ENCODE measurements around the gene ROBO1. TPM values are rescaled to one million over a fixed set of nuclear protein-coding genes. Genes with fewer than 3 reads are reported as not detected.

Gene ROBO1
- total RNA-seq, 1 experiment from 2014 or later: 34.5 TPM

DNA sequence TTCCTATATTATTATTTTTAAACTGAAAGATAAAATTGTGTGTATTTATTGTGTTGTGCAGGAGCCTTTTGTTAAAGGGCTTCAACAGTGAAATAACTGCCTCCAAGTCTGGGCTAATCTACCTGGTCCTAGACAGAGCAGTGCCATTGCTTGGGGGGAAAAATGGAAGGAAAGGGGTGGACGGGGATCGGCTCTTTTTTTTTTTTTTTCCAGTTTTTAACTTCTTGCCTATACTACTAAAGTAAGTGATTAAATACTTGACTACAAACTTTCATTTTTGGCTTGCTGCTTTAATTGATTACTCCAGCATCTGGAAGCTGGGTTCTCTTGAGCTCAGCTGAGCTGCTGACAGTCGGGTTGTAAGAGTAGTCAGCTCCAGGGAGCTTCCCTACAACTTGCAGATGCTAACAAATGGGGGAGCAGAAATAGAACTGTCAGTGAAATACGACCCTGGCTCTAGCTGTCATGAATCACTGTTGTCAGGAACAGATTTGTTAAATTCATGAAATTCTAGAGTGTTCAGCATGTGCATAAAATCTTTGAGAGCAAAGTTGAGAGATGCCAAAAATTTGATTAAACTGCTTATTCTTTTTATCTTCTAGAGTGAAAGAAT lies 276.7 kb downstream of the ROBO1 start:
- H3K4me3 ChIP-seq (ENCODE audit: insufficient read depth, low read depth, low read length): no peak overlapping the region

DNA sequence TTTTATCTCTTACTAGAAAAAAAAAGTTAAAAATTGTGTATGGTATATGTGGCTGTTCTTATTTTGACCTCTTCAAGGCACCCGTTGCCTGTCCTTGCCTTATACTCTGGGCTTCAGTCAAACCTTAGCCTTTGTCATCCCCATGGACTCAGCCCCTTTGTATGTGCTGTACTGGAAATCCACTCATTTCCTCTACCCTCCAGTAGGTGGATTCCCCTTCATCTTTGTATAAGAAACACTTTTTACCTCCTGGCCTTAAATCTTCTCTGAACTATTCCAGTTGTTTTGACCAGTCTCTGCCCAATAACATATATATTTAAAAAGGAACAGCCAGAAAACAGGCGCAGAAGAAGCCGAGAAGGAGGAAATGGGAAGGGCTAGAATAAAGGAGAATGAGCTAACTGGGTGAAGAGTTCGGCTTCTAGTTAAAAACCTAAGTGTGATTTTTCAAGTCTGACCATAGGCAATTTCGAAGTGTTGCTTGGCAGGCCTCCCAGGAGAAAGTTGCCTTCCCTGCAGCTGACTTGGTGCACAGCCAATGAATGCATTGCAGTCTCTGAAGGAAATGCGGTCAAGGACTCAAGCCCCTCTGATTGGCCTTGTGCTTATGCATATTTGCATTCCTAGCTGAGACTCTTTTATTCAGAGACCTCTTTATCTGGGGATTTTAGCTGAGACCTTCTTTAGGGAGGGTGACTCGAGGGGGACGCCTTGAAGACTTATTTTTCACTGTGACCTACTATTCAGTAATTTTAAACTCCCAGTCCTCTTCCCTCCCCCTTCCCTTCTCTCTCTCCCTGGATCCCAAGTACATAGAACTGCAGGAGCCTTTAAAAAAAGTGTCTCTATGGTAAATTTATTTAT lies 277.4 kb downstream of the ROBO1 start:
- Histone ChIP-seq H3K4me3 (ENCODE audit: insufficient read depth, low read depth, low read length) (no peak overlapping the region), H3K36me3 (replicated peaks; ENCODE audit: control insufficient read depth, insufficient read depth, low read length) (no peaks in the 10 kb centered on the region), H3K27me3 (ENCODE audit: control insufficient read depth, insufficient read depth, low read length) (no peaks in the 10 kb centered on the region; the same call in 1 of the 2 replicates)
- DNase-seq: no peak

More for the DNA sequence above, 276.7 kb downstream of the ROBO1 start:
- DNase-seq: no peak
- no peaks in the 10 kb centered on the region; the same call in 1 of the 2 replicates for H3K27me3 ChIP-seq (ENCODE audit: control insufficient read depth, insufficient read depth, low read length)
- no peaks in the 10 kb centered on the region for H3K36me3 ChIP-seq (replicated peaks; ENCODE audit: control insufficient read depth, insufficient read depth, low read length)

- Histone ChIP-seq H3K27me3 (ENCODE audit: control insufficient read depth, insufficient read depth, low read length) (no peaks in the 10 kb centered on the region; the same call in 1 of the 2 replicates), H3K36me3 (replicated peaks; ENCODE audit: control insufficient read depth, insufficient read depth, low read length) (no peaks in the 10 kb centered on the region)
Observed at GRCh38 chr3:79488407-79488806, 279.4 kb downstream of the ROBO1 start.

DNA sequence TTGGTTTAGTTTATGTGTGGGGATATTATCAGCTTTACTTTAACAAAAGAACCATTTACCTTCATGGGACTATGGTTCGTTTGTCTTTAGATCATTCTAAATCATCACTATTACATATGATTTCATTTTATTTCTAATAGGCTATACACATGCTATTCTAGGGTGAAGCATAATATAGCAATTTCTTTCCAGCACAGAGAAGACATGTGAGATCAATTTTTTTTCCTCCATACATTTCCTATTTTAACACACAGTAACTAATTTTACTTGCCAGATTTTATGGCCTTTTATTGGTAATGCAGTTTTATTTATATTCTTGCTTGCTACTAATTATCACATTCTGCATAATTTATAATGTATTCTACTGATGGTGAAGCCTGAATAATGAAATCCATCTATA lies 287.1 kb downstream of the ROBO1 start:
- no peak overlapping the region for H3K4me3 ChIP-seq (ENCODE audit: insufficient read depth, low read depth, low read length)
- DNase-seq: no peak
- no peaks in the 10 kb centered on the region for H3K27me3 ChIP-seq (ENCODE audit: control insufficient read depth, insufficient read depth, low read length)
- H3K36me3 ChIP-seq (replicated peaks; ENCODE audit: control insufficient read depth, insufficient read depth, low read length): no peaks in the 10 kb centered on the region

More at GRCh38 chr3:79488407-79488806, 279.4 kb downstream of the ROBO1 start:
- DNase-seq: no peak
- H3K4me3 ChIP-seq (ENCODE audit: insufficient read depth, low read depth, low read length): no peak overlapping the region

GRCh38 chr3:79478620-79479019 lies 289.2 kb downstream of the ROBO1 start:
- Histone ChIP-seq H3K36me3 (replicated peaks; ENCODE audit: control insufficient read depth, insufficient read depth, low read length) (no peaks in the 10 kb centered on the region), H3K27me3 (ENCODE audit: control insufficient read depth, insufficient read depth, low read length) (no peaks in the 10 kb centered on the region), H3K4me3 (ENCODE audit: insufficient read depth, low read depth, low read length) (no peak overlapping the region)
- no peak for DNase-seq

DNA sequence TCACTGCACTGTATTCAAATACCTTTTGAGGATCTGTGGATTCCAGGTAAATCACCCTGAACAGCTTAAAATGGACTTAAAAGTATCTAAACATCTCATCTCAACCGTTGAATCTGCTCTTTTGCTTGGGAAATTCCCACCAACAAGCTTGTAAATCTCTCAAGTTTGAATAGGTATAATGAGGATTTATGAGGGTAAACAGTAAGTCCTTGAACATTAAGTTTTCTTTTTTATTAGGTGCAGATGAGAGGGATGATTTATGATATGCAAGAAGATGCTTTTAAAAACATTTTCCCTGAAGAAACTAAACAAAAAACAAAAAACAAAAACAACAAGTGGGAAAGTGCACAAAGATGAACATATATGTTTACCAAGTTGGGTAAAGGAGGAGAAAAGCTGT lies 290.6 kb downstream of the ROBO1 start:
- no peak for DNase-seq
- Histone ChIP-seq H3K27me3 (ENCODE audit: control insufficient read depth, insufficient read depth, low read length) (no peaks in the 10 kb centered on the region), H3K4me3 (ENCODE audit: insufficient read depth, low read depth, low read length) (no peak overlapping the region), H3K36me3 (replicated peaks; ENCODE audit: control insufficient read depth, insufficient read depth, low read length) (no peaks in the 10 kb centered on the region)

DNA sequence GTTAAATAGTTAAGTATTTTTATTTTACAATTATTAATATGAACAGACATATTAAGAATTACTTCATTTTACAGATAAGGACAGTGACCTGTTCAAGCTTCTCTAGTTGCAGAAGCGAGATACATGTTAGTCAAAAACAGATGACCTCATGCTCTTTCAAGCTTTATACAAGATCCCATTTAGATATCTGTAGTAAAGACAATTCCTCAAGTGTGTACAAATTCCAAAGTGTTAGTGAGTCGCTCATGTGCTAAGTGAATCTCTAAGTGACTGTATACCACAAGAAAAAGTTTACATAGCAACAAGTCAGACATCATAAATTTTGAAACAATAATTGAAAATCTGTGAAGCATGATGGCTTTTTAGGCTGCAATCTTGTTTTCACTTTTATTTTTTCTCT lies 293.8 kb downstream of the ROBO1 start:
- H3K27me3 ChIP-seq (ENCODE audit: control insufficient read depth, insufficient read depth, low read length): no peaks in the 10 kb centered on the region

DNA sequence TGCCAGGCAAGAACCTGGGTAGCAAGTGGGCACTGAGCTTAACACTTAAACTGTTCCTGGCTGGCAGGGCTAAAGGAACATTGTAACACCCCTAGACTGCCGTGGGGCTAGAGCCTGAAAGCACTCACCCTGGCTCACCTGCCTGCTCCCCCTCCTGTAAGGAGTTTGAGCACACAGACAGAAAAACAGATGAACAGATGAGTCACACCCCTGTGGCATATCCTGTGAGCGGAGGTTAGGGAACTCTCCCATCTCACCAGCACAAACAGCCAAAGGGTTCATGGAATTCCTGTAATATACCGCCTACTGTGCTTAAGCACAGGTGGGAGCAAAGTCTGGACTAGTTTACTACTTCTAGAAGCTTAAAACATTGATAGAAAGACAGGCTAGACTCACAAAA lies 300.1 kb downstream of the ROBO1 start:
- Histone ChIP-seq H3K27me3 (ENCODE audit: control insufficient read depth, insufficient read depth, low read length) (no peaks in the 10 kb centered on the region), H3K36me3 (replicated peaks; ENCODE audit: control insufficient read depth, insufficient read depth, low read length) (no peaks in the 10 kb centered on the region), H3K4me3 (ENCODE audit: insufficient read depth, low read depth, low read length) (no peak overlapping the region)
- DNase-seq: no peak

More for the DNA sequence above, 293.8 kb downstream of the ROBO1 start:
- no peak overlapping the region for H3K4me3 ChIP-seq (ENCODE audit: insufficient read depth, low read depth, low read length)
- H3K36me3 ChIP-seq (replicated peaks; ENCODE audit: control insufficient read depth, insufficient read depth, low read length): no peaks in the 10 kb centered on the region
- no peak for DNase-seq

GRCh38 chr3:79461129-79461792 lies 306.5 kb downstream of the ROBO1 start:
- H3K4me3 ChIP-seq (ENCODE audit: insufficient read depth, low read depth, low read length): no peak overlapping the region
- H3K36me3 ChIP-seq (replicated peaks; ENCODE audit: control insufficient read depth, insufficient read depth, low read length): no peaks in the 10 kb centered on the region
- H3K27me3 ChIP-seq (ENCODE audit: control insufficient read depth, insufficient read depth, low read length): no peaks in the 10 kb centered on the region
- no peak for DNase-seq

DNA sequence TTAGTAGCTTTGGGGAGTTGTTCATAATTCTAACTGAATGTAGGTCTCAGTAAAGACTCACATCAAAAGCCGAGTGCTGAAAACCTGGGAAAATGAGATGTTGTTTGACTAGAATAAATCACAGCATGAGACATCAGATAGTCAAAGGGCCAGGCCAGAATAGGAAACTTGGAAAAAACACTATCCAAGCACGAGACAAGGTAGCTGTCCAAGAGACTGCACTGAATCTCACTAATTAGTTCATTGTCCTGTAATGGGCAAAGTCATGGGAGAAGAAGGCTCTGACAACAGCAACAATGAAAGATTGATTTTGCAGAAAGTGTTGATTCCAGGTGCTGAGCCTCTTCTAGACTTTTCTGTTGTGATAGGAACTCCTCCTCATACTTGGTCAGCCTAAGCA lies 314.2 kb downstream of the ROBO1 start:
- H3K27me3 ChIP-seq (ENCODE audit: control insufficient read depth, insufficient read depth, low read length): no peaks in the 10 kb centered on the region
- H3K4me3 ChIP-seq (ENCODE audit: insufficient read depth, low read depth, low read length): no peak overlapping the region
- H3K36me3 ChIP-seq (replicated peaks; ENCODE audit: control insufficient read depth, insufficient read depth, low read length): no peaks in the 10 kb centered on the region
- no peak for DNase-seq

GRCh38 chr3:79436387-79436786 lies 331.4 kb downstream of the ROBO1 start:
- no peaks in the 10 kb centered on the region for H3K27me3 ChIP-seq (ENCODE audit: control insufficient read depth, insufficient read depth, low read length)
- DNase-seq: no peak
- no peak overlapping the region for H3K4me3 ChIP-seq (ENCODE audit: insufficient read depth, low read depth, low read length)
- H3K36me3 ChIP-seq (replicated peaks; ENCODE audit: control insufficient read depth, insufficient read depth, low read length): no peaks in the 10 kb centered on the region

GRCh38 chr3:79427081-79427480 lies 340.7 kb downstream of the ROBO1 start:
- H3K36me3 ChIP-seq (replicated peaks; ENCODE audit: control insufficient read depth, insufficient read depth, low read length): no peaks in the 10 kb centered on the region
- no peak overlapping the region for H3K4me3 ChIP-seq (ENCODE audit: insufficient read depth, low read depth, low read length)
- no peak for DNase-seq
- no peaks in the 10 kb centered on the region for H3K27me3 ChIP-seq (ENCODE audit: control insufficient read depth, insufficient read depth, low read length)

DNA sequence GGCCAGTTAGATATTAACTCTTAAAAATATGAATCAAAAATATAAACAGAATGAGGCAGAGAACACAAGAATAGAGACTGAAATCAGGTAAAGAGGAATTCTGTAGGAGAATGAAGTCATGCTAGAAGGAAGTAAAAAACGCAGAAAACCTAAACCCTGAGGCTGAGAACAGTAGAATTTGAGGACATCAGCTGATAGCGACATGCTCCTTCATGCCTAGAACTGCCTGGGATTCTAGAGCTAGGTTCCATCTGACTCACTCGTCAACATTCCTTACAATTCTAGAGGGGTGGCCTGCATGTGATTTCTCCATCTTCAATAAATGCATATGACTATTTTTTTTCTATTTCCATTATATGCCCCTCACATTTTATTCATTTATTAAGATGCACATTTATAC lies 343.0 kb downstream of the ROBO1 start:
- no peaks in the 10 kb centered on the region for H3K27me3 ChIP-seq (ENCODE audit: control insufficient read depth, insufficient read depth, low read length)
- H3K36me3 ChIP-seq (replicated peaks; ENCODE audit: control insufficient read depth, insufficient read depth, low read length): no peaks in the 10 kb centered on the region
- H3K4me3 ChIP-seq (ENCODE audit: insufficient read depth, low read depth, low read length): no peak overlapping the region
- no peak for DNase-seq

GRCh38 chr3:79423417-79423816 lies 344.4 kb downstream of the ROBO1 start:
- Histone ChIP-seq H3K36me3 (replicated peaks; ENCODE audit: control insufficient read depth, insufficient read depth, low read length) (no peaks in the 10 kb centered on the region), H3K4me3 (ENCODE audit: insufficient read depth, low read depth, low read length) (no peak overlapping the region), H3K27me3 (ENCODE audit: control insufficient read depth, insufficient read depth, low read length) (no peaks in the 10 kb centered on the region)
- no peak for DNase-seq

GRCh38 chr3:79421273-79421672 lies 346.5 kb downstream of the ROBO1 start:
- Histone ChIP-seq H3K36me3 (replicated peaks; ENCODE audit: control insufficient read depth, insufficient read depth, low read length) (no peaks in the 10 kb centered on the region), H3K27me3 (ENCODE audit: control insufficient read depth, insufficient read depth, low read length) (no peaks in the 10 kb centered on the region), H3K4me3 (ENCODE audit: insufficient read depth, low read depth, low read length) (no peak overlapping the region)
- no peak for DNase-seq

All from H7 (cell line).